Measurements from ENCODE around the gene ZNF598.

ZNF598 gene

DNA sequence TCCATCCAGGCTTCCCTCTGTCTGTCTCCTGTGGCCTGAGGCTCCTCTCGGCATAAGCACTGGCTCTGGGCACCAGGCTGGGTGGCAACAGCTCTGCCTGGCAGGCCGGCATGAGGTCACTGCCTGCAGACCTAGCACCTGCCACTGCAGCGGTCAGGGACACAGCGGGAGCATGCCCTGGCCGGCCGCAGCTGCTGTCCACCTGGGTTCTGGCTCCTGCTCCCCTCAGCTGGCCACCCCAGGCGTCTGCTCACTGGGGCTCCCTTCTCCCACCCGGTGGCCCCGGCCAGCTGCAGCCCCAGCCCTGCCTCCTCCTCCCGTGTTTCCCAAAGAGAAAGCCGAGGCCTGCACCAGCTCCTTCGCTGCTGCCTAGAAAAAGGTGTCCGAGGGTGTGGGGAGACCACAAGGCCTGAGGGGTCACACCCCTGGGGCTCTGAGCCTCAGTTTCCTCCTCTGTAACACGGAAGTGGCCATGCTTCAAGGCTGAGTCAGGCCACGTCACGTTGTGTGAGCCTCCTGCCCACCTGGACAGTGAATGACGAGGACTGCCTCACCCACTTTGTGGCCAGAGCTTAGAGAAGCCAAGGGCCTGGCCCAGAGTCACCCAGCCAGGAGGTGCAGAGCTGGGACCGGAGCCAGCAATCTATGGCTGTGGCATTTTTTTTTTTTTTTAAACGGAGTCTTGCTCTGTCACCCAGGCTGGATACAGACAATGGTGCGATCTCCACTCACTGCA is 31.3 kb upstream of the ZNF598 start (continued):
- TF ChIP-seq TOX (CRISPR knock-in tag; IDR thresholded peaks at IDR 0.05; ENCODE audit: borderline replicate concordance) (no peak), CSDC2 (CRISPR knock-in tag; IDR thresholded peaks at IDR 0.05) (no peak)

- TF ChIP-seq ARNTL (CRISPR knock-in tag; IDR thresholded peaks at IDR 0.05; ENCODE audit: borderline replicate concordance, low read depth) (no peak), GLIS3 (CRISPR knock-in tag; IDR thresholded peaks at IDR 0.05) (no peak)
- no peak for ATAC-seq
These were observed 30.6 kb upstream of the ZNF598 start for GRCh38 chr16:2040041-2040786.

GRCh38 chr16:2039274-2040031 is 29.8 kb upstream of the ZNF598 start:
- no peak for TF ChIP-seq CSDC2 (CRISPR knock-in tag; IDR thresholded peaks at IDR 0.05)
- no peak for TF ChIP-seq PPARA (CRISPR knock-in tag; IDR thresholded peaks at IDR 0.05; ENCODE audit: borderline replicate concordance)
- TF ChIP-seq CSRNP3 (CRISPR knock-in tag; IDR thresholded peaks at IDR 0.05), result no peak
- no peak for TF ChIP-seq POU6F1 (CRISPR knock-in tag; IDR thresholded peaks at IDR 0.05; ENCODE audit: borderline replicate concordance, low read depth)
- no peak for ATAC-seq

DNA sequence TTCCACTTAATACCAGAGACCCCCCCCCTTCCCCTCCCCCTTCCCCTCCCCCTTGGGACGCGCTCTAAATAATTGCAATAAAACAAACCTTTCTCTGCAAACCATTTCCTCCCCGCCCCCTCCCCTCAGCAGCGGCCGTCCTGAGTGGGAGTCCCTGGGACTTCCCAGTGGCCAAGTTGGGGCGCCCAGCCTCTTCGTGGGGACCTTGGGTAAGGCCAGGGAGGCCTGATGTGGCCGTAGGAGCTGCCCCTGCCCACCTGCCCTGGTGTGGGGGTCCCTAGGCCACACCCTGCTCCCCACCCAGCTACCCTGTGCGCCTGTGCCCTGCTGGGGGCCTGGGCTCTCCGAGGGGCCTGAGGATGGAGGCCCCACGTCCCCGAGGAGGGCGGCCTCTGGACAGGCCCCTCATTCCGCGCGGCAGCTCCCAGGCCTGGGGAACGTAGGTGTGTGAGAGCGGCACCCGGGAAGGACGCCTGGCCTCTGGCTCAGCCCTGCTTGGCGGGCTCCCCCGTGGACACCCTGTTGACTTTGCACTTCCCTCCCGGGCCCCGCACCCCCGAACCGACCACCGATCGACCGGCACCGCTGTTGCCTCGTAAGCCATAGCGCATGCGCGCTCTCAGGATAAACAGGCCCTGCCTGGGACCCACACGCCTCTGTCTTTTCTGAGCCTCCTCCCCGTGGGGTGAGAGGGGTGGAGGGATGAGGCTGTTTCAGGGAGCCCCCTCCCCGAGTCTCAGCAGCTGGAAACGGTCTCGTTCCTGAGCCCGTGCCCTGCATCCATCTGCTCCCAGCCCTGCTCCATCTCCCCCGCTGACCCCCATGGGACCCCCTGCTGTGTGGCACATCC is 29.0 kb upstream of the ZNF598 start:
- TF ChIP-seq TCF4 (CRISPR knock-in tag; IDR thresholded peaks at IDR 0.05; ENCODE audit: borderline replicate concordance), result no peak
- TF ChIP-seq PPARA (CRISPR knock-in tag; IDR thresholded peaks at IDR 0.05; ENCODE audit: borderline replicate concordance), result no peak
- TF ChIP-seq OSR1 (CRISPR knock-in tag; IDR thresholded peaks at IDR 0.05), result no peak
- TF ChIP-seq PATZ1 (CRISPR knock-in tag; IDR thresholded peaks at IDR 0.05; ENCODE audit: borderline replicate concordance), result no peak
- TF ChIP-seq ZC3H10 (CRISPR knock-in tag; IDR thresholded peaks at IDR 0.05), result no peak
- TF ChIP-seq ZNF70 (CRISPR knock-in tag; IDR thresholded peaks at IDR 0.05), result no peak
- TF ChIP-seq, protein P1, sequence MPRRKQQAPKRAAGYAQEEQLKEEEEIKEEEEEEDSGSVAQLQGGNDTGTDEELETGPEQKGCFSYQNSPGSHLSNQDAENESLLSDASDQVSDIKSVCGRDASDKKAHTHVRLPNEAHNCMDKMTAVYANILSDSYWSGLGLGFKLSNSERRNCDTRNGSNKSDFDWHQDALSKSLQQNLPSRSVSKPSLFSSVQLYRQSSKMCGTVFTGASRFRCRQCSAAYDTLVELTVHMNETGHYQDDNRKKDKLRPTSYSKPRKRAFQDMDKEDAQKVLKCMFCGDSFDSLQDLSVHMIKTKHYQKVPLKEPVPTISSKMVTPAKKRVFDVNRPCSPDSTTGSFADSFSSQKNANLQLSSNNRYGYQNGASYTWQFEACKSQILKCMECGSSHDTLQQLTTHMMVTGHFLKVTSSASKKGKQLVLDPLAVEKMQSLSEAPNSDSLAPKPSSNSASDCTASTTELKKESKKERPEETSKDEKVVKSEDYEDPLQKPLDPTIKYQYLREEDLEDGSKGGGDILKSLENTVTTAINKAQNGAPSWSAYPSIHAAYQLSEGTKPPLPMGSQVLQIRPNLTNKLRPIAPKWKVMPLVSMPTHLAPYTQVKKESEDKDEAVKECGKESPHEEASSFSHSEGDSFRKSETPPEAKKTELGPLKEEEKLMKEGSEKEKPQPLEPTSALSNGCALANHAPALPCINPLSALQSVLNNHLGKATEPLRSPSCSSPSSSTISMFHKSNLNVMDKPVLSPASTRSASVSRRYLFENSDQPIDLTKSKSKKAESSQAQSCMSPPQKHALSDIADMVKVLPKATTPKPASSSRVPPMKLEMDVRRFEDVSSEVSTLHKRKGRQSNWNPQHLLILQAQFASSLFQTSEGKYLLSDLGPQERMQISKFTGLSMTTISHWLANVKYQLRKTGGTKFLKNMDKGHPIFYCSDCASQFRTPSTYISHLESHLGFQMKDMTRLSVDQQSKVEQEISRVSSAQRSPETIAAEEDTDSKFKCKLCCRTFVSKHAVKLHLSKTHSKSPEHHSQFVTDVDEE (CRISPR knock-in tag; IDR thresholded peaks at IDR 0.05), result no peak
- no peak for TF ChIP-seq ISL1 (CRISPR knock-in tag; IDR thresholded peaks at IDR 0.05)
- TF ChIP-seq ARNTL (CRISPR knock-in tag; IDR thresholded peaks at IDR 0.05; ENCODE audit: borderline replicate concordance, low read depth), result no peak
- TF ChIP-seq ZFP30 (CRISPR knock-in tag; IDR thresholded peaks at IDR 0.05), result no peak
- no peak for ATAC-seq
